ENCODE measurements around the gene FLVCR2.

DNA sequence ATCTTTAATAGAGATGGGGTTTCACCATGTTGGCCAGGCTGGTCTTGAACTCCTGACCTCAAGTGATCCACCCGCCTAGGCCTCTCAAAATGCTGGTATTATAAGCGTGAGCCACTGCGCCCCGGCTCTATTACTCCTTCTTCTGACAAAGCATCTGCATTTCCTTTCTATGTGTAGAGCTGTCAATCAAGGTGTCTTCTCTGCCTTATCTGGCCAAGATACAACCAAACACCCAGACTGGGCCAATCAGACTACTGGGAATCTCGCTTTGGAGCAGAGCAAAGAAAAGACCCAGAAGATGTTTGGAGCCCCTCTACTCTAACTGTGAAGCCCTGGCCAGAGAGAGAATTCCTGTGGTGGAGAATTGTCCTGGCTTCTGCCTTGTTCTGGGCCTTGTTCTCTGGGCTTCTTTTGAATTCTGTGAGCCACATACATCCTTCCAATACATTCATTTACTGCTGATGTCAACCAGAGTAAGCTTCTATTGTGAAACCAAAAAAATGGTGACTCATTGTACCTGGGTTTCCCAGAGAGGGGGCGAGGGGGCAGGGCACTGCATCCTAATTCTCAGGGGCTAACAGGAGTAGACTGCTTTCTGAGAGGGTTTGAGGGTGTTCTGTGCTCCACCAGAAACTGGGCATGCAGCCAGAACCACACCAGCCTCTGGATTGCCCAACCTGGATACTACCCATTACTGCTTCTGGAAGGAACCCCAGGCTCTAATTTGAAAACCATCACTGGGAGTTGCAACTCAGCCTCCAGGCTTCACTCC lies 18.8 kb upstream of the FLVCR2 start:
- TF ChIP-seq, protein P1, sequence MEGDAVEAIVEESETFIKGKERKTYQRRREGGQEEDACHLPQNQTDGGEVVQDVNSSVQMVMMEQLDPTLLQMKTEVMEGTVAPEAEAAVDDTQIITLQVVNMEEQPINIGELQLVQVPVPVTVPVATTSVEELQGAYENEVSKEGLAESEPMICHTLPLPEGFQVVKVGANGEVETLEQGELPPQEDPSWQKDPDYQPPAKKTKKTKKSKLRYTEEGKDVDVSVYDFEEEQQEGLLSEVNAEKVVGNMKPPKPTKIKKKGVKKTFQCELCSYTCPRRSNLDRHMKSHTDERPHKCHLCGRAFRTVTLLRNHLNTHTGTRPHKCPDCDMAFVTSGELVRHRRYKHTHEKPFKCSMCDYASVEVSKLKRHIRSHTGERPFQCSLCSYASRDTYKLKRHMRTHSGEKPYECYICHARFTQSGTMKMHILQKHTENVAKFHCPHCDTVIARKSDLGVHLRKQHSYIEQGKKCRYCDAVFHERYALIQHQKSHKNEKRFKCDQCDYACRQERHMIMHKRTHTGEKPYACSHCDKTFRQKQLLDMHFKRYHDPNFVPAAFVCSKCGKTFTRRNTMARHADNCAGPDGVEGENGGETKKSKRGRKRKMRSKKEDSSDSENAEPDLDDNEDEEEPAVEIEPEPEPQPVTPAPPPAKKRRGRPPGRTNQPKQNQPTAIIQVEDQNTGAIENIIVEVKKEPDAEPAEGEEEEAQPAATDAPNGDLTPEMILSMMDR (IDR thresholded peaks at IDR 0.05): no peak
- TF ChIP-seq POLR2A (IDR thresholded peaks at IDR 0.05; ENCODE audit: low read depth) (no peak), POLR2AphosphoS5 (IDR thresholded peaks at IDR 0.05) (no peak), EP300 (IDR thresholded peaks at IDR 0.05) (no peak)
